ENCODE measurements around the gene GARRE1. TPM values are rescaled to one million over a fixed set of nuclear protein-coding genes. Genes with fewer than 3 reads are reported as not detected.
A peak's percentile ranks its signal among the peaks of the same experiment; 100 is the strongest.
"Not testable (repeated sequence)": the region's sequence is repeated elsewhere in the genome, so short reads cannot be mapped to it uniquely, and the experiment has no call there.

Gene GARRE1, protein sequence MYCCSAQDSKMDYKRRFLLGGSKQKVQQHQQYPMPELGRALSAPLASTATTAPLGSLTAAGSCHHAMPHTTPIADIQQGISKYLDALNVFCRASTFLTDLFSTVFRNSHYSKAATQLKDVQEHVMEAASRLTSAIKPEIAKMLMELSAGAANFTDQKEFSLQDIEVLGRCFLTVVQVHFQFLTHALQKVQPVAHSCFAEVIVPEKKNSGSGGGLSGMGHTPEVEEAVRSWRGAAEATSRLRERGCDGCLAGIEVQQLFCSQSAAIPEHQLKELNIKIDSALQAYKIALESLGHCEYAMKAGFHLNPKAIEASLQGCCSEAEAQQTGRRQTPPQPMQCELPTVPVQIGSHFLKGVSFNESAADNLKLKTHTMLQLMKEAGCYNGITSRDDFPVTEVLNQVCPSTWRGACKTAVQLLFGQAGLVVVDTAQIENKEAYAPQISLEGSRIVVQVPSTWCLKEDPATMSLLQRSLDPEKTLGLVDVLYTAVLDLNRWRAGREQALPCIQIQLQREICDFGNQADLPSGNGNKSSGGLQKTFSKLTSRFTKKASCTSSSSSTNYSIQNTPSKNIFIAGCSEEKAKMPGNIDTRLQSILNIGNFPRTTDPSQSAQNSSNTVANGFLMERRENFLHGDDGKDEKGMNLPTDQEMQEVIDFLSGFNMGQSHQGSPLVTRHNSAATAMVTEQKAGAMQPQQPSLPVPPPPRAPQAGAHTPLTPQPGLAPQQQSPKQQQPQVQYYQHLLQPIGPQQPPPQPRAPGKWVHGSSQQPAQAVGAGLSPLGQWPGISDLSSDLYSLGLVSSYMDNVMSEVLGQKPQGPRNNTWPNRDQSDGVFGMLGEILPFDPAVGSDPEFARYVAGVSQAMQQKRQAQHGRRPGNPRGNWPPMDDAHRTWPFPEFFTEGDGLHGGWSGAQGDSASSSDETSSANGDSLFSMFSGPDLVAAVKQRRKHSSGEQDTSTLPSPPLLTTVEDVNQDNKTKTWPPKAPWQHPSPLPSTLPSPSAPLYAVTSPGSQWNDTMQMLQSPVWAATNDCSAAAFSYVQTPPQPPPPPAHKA (N-terminal part only)
- 10 to 100 TPM; 13.0 to 26.7 TPM for total RNA-seq

DNA sequence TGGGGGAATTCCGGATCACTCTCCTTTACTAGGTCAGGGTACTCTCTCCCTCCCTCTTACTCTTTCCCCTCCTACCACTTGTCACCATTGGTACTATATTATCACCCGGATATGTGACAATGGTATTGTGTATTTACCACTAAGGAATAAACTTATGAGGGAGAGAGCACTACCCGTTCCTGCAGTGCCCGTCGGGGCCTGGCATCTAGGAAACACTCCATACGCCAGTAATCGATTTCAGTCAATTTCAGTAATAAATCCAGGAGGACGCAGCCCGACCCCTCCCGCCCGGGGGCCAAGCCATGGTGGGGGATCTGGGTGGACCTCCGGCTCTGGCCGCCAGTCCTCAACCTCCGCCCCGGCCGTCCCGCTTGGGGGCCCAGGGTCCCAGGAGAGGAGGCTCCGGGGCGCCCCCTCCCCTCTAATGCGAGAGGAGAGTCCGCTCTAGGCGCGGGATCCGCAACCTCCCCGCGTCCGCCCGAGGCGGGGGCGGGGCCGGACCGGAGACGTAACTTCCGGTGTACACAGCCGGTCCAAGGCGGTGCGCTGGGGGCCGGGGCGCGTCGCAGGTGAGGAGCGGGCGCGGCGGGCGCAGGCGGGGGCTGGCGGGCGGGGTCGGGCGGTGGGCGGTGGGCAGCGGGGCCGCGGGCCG lies at the start of gene GARRE1:
GARRE1 (plus strand) TSS at position 509 of the 652 bp plus-strand sequence. CDS start 45,920 bp downstream, outside the sequence.
- H3K4me3 ChIP-seq = peak within 1 kb of the TSS; percentile 84
- H3K9me3 ChIP-seq = no peaks in the 10 kb centered on the region
- peak; percentile 94 for DNase-seq
- H3K27me3 ChIP-seq = no peaks in the 10 kb centered on the region
- H3K4me1 ChIP-seq = no peaks in the 10 kb centered on the region
- intact Hi-C loops (cut with DNase I) = no loop called here
- peak within 1 kb of the TSS; percentile 95 to 99 for H3K9ac ChIP-seq (ENCODE audit: low read depth in 2 of 2, low read length in 2 of 2)
- H3K36me3 ChIP-seq = no peaks in the 10 kb centered on the region
- TF ChIP-seq, protein P1, sequence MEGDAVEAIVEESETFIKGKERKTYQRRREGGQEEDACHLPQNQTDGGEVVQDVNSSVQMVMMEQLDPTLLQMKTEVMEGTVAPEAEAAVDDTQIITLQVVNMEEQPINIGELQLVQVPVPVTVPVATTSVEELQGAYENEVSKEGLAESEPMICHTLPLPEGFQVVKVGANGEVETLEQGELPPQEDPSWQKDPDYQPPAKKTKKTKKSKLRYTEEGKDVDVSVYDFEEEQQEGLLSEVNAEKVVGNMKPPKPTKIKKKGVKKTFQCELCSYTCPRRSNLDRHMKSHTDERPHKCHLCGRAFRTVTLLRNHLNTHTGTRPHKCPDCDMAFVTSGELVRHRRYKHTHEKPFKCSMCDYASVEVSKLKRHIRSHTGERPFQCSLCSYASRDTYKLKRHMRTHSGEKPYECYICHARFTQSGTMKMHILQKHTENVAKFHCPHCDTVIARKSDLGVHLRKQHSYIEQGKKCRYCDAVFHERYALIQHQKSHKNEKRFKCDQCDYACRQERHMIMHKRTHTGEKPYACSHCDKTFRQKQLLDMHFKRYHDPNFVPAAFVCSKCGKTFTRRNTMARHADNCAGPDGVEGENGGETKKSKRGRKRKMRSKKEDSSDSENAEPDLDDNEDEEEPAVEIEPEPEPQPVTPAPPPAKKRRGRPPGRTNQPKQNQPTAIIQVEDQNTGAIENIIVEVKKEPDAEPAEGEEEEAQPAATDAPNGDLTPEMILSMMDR (IDR thresholded peaks at IDR 0.05) = no peak
- peak within 1 kb of the TSS; percentile 86 for H3K27ac ChIP-seq

DNA sequence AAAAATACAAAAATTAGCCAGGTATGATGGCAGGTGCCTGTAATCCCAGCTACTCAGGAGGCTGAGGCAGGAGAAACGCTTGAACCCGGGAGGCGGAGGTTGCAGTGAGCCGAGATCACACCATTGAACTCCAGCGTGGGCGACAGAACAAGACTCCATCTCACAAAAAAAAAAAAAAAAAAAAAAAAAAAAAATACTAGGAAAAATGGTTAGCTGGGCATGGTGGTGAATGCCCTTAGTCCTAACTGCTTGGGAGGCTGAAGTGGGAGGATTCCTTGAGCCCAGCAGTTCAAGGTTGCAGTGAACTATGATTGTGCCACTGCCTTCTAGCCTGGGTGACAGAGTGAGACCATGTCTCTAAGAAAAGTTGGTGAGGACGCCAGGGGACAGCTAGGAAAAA lies 49.0 kb upstream of the GARRE1 start:
- H3K9ac ChIP-seq (ENCODE audit: low read depth in 2 of 2, low read length in 2 of 2); H3K27ac ChIP-seq; H3K27me3 ChIP-seq; H3K4me3 ChIP-seq; H3K9me3 ChIP-seq; H3K4me1 ChIP-seq; DNase-seq; intact Hi-C loops (cut with DNase I); H3K36me3 ChIP-seq: not testable (repeated sequence)

- TF ChIP-seq, protein P1 (IDR thresholded peaks at IDR 0.05) = no peak
- H3K4me1 ChIP-seq = no peaks in the 10 kb centered on the region
- no peaks in the 10 kb centered on the region for H3K36me3 ChIP-seq
- no peaks in the 10 kb centered on the region for H3K27me3 ChIP-seq
- H3K4me3 ChIP-seq = no peak overlapping the region
- intact Hi-C loops (cut with DNase I) = no loop called here
- no peaks in the 10 kb centered on the region for H3K9me3 ChIP-seq
- no peak overlapping the region for H3K9ac ChIP-seq (ENCODE audit: low read depth in 2 of 2, low read length in 2 of 2)
- no peak for DNase-seq
- no peak overlapping the region for H3K27ac ChIP-seq
Observed at GRCh38 chr19:34208291-34208884, 46.0 kb upstream of the GARRE1 start.

GRCh38 chr19:34209726-34210125 lies 44.6 kb upstream of the GARRE1 start:
- TF ChIP-seq, protein P1 (IDR thresholded peaks at IDR 0.05) = no peak
- Histone ChIP-seq H3K9ac (ENCODE audit: low read depth in 2 of 2, low read length in 2 of 2) (no peak overlapping the region), H3K27ac (no peak overlapping the region), H3K4me3 (no peak overlapping the region), H3K4me1 (no peaks in the 10 kb centered on the region), H3K27me3 (no peaks in the 10 kb centered on the region), H3K36me3 (no peaks in the 10 kb centered on the region), H3K9me3 (no peaks in the 10 kb centered on the region)
- DNase-seq = no peak
- intact Hi-C loops (cut with DNase I) = no loop called here

DNA sequence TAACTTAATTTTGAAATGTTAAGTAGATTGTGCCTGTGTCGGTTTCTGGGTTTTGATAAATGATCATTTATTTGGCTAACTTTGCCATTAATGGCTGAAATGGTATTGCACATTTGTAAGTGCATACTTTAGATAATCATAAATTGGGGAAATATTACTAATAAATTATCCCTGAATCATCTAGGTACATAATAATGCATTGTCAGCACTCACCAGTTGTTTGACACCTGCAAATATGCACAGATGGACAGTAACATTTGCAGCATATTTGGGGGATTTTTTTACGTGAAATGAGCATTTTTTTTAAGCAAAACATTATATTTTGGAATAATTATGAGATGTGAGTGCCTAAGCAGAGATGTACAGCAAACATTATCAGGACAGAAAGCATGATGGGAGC lies 41.1 kb upstream of the GARRE1 start:
- no peak for DNase-seq
- intact Hi-C loops (cut with DNase I) = no loop called here
- H3K36me3 ChIP-seq = no peaks in the 10 kb centered on the region
- no peaks in the 10 kb centered on the region for H3K4me1 ChIP-seq
- no peaks in the 10 kb centered on the region for H3K9me3 ChIP-seq
- TF ChIP-seq, protein P1 (IDR thresholded peaks at IDR 0.05) = no peak
- H3K27me3 ChIP-seq = no peaks in the 10 kb centered on the region
- H3K4me3 ChIP-seq = no peak overlapping the region
- H3K9ac ChIP-seq (ENCODE audit: low read depth in 2 of 2, low read length in 2 of 2) = no peak overlapping the region
- H3K27ac ChIP-seq = no peak overlapping the region
